Ectodermal cell (in vitro differentiated cells): ENCODE data around the gene OR2T4.

ENCODE experiments used
- H3K27ac ChIP-seq: 2 replicates; pipeline ENCODE4 v1.7.0; 2013; ENCODE audit warnings: mild to moderate bottlenecking, low read depth, low read length; ENCODE audit not compliant: insufficient read depth, poor library complexity, severe bottlenecking
- H3K27me3 ChIP-seq: 2 replicates; pipeline ENCODE4 v1.7.0; 2013; ENCODE audit warnings: mild to moderate bottlenecking, low read length; ENCODE audit not compliant: insufficient read depth, control insufficient read depth, poor library complexity, severe bottlenecking
- H3K36me3 ChIP-seq: one replicate; pipeline ENCODE4 v1.7.0; 2013; ENCODE audit warnings: low read length; ENCODE audit not compliant: control insufficient read depth, insufficient read depth
- H3K4me1 ChIP-seq: one replicate; pipeline ENCODE4 v1.7.0; 2013; ENCODE audit warnings: low read length; ENCODE audit not compliant: control insufficient read depth, insufficient read depth
- H3K4me3 ChIP-seq: 2 replicates; pipeline ENCODE4 v1.7.0; 2013; ENCODE audit warnings: low read depth, low read length, control low read depth; ENCODE audit not compliant: insufficient read depth
- H3K9me3 ChIP-seq: 2 replicates; pipeline ENCODE4 v1.7.0; 2013; ENCODE audit warnings: mild to moderate bottlenecking, low read length, moderate library complexity; ENCODE audit not compliant: control insufficient read depth
- WGBS, 2 experiments: methylation state at CpG; one replicate each; pipeline ENCODE4 v1.1.7; 2013; ENCODE audit warnings: missing lambda C conversion rate in 2 of 2; 5-methylcytosine and 5-hydroxymethylcytosine counted together

Gene OR2T4

DNA sequence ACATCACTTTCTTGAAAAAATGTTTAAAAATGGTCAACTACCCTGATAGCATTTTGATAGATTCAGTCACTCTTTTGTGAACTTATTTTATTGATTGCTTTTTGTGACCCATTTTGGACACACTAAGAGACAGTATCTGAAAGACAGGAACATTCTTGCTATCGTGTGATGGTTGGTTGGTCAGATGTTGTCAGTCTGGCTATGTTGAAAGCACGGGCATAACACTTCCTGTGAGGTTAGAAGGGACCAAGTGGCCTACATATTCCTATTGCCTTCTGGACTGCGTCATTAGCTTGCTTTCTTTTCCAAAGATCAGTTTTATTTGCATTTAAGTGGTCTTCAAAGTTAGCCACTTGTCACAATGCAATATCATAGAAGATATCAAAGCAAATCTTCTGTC is 15.5 kb downstream of the OR2T4 start:
- no peaks in the 10 kb centered on the region for H3K4me1 ChIP-seq
- H3K4me3 ChIP-seq, result no peak overlapping the region
- H3K27ac ChIP-seq, result no peak overlapping the region
- no peaks in the 10 kb centered on the region for H3K36me3 ChIP-seq
- H3K27me3 ChIP-seq, result no peaks in the 10 kb centered on the region
- WGBS, 2 experiments, result 45 to 63% methylated on average over 3 of the region's 3 CpGs
- peaks cover 25% of the 10 kb centered on the region for H3K9me3 ChIP-seq

DNA sequence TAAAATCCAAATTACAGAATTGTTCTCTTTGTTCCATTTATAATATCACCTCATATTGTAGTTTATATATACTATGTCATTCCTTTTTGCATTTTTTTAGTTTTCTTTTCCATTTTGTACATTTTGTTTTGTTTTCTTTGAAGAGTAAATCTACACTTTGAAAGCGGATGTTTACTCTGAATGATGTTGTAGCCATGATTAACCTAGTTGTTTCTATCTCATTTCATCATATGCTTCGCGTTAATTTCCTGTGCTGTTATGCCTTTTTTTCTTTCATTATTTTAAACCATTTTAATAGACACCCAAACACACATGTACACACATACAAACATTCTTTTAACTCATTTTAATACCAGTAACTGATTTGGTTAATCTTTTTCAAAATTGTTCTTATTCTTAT is 19.4 kb downstream of the OR2T4 start:
- no peaks in the 10 kb centered on the region for H3K27me3 ChIP-seq
- WGBS, 2 experiments, result 67 to 72% methylated on average over 2 to 3 of the region's 3 CpGs
- H3K4me3 ChIP-seq, result no peak overlapping the region
- peaks cover 18% of the 10 kb centered on the region for H3K9me3 ChIP-seq
- no peak overlapping the region for H3K27ac ChIP-seq
- no peaks in the 10 kb centered on the region for H3K36me3 ChIP-seq
- H3K4me1 ChIP-seq, result no peaks in the 10 kb centered on the region

DNA sequence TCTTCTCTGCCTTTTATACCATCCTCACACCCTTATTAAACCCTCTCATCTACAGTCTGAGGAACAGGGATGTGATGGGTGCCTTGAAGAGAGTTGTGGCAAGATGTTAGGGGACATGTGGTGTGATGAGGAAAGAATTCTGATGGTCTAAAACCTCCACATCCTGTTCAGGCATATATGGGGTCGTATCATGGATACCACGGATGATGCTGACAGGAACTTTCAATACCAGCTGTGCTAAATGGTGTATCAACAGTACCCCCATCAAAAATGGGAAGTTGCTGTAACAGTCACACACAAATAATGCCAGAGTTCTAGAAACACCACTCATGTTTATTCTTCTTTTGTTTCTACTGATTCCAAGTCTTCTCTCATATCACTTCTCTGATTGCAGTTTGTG is 27.0 kb downstream of the OR2T4 start:
- H3K4me3 ChIP-seq, result no peak overlapping the region
- H3K9me3 ChIP-seq, result peaks cover 23% of the 10 kb centered on the region
- no peaks in the 10 kb centered on the region for H3K4me1 ChIP-seq
- no peak overlapping the region for H3K27ac ChIP-seq
- 58 to 64% methylated on average over 2 of the region's 2 CpGs for WGBS, 2 experiments
- H3K27me3 ChIP-seq, result no peaks in the 10 kb centered on the region
- no peaks in the 10 kb centered on the region for H3K36me3 ChIP-seq

DNA sequence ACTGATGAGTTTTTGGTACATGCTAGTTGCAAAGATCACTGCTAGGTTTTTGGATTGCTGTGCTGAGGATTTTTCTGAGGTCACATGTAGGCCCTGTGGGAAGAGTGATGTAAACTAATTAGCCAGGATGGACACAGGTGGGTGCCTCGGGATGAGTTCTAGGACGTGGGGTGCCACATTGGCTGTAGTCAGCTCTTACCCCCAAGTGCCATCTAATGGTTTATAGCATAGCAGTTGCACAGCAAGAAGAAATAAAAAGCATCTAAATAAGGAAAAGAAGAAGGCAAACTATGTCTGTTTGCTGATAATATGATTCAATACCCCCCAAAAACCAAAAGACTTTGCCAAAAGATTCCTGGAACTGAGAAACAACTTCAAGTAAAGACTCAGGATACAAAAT is 31.6 kb downstream of the OR2T4 start:
- Histone ChIP-seq H3K27ac (no peak overlapping the region), H3K36me3 (no peaks in the 10 kb centered on the region), H3K4me1 (no peaks in the 10 kb centered on the region), H3K27me3 (no peaks in the 10 kb centered on the region), H3K9me3 (peaks cover 12% of the 10 kb centered on the region), H3K4me3 (no peak overlapping the region)
- WGBS, 2 experiments, result 39 to 44% methylated on average over 2 of the region's 2 CpGs

GRCh38 chr1:248402748-248403147 is 41.3 kb downstream of the OR2T4 start, which contains the start of gene OR2T1:
Gene OR2T1 (plus strand): TSS chr1:248403048. CDS start chr1:248406148, 3,100 bp downstream.
- H3K4me1 ChIP-seq, result no peaks in the 10 kb centered on the region
- no peak within 1 kb of the TSS for H3K4me3 ChIP-seq
- no peaks in the 10 kb centered on the region for H3K27me3 ChIP-seq
- H3K27ac ChIP-seq, result no peak within 1 kb of the TSS
- H3K9me3 ChIP-seq, result peaks cover 27% of the 10 kb centered on the region
- no peaks in the 10 kb centered on the region for H3K36me3 ChIP-seq
- 60% methylated on average over 2 of the region's 3 CpGs; no CpG with 5 or more reads in 1 of the 2 experiments for WGBS, 2 experiments

- 73 to 79% methylated on average over 5 to 6 of the region's 6 CpGs for WGBS, 2 experiments
Observed at GRCh38 chr1:248404024-248404423, 42.6 kb downstream of the OR2T4 start.

GRCh38 chr1:248406721-248407692 is 45.5 kb downstream of the OR2T4 start:
- H3K4me1 ChIP-seq, result no peaks in the 10 kb centered on the region
- H3K36me3 ChIP-seq, result no peaks in the 10 kb centered on the region
- 59 to 64% methylated on average over 8 of the region's 8 CpGs for WGBS, 2 experiments
- no peak overlapping the region for H3K4me3 ChIP-seq
- no peak overlapping the region for H3K27ac ChIP-seq
- H3K27me3 ChIP-seq, result no peaks in the 10 kb centered on the region
- H3K9me3 ChIP-seq, result peaks cover 26% of the 10 kb centered on the region

More at GRCh38 chr1:248404024-248404423, 42.6 kb downstream of the OR2T4 start:
- Histone ChIP-seq H3K4me1 (no peaks in the 10 kb centered on the region), H3K27me3 (no peaks in the 10 kb centered on the region), H3K36me3 (no peaks in the 10 kb centered on the region), H3K27ac (no peak overlapping the region), H3K4me3 (no peak overlapping the region), H3K9me3 (peaks cover 25% of the 10 kb centered on the region)
